ENCODE data around the gene PODXL2.

The PODXL2 gene

DNA sequence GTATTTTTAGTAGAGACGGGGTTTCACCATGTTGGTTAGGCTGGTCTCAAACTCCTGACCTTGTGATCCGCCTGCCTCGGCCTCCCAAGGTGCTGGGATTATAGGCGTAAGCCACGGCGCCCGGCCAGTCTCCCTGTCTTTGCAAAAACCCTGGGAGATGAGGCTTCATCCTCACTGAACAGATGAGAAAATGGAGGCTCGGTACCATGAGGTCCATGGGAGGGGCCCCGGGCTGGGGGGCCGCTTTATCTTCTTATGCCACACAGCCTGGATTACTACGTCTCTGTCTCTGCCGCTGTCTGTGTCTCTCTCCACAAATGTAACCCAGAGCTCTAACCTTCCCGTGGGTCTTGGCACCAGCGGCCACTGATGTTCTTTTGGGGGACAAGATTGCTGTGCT lies 82.9 kb downstream of the PODXL2 start:
- no peak for DNase-seq

DNA sequence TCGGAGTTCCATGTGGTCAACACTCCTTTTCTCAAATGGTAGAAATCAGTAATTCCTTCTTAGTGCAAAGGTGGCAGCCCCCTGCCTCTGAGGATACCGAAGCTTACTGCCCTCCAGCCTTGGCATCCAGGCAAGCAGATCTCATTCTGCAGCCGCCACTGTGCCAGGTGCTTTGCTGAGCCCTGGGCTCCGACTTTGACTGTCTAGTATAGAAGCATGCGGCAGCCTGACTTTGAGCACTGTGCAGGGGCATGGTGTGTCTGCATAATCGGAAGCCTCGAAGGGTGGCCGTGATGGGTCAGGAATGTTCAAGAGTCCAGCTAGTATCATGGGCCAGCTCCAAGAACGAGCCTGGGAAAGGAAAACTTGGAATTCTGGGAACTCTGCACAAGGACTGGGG lies 83.5 kb downstream of the PODXL2 start:
- no peak for DNase-seq

DNA sequence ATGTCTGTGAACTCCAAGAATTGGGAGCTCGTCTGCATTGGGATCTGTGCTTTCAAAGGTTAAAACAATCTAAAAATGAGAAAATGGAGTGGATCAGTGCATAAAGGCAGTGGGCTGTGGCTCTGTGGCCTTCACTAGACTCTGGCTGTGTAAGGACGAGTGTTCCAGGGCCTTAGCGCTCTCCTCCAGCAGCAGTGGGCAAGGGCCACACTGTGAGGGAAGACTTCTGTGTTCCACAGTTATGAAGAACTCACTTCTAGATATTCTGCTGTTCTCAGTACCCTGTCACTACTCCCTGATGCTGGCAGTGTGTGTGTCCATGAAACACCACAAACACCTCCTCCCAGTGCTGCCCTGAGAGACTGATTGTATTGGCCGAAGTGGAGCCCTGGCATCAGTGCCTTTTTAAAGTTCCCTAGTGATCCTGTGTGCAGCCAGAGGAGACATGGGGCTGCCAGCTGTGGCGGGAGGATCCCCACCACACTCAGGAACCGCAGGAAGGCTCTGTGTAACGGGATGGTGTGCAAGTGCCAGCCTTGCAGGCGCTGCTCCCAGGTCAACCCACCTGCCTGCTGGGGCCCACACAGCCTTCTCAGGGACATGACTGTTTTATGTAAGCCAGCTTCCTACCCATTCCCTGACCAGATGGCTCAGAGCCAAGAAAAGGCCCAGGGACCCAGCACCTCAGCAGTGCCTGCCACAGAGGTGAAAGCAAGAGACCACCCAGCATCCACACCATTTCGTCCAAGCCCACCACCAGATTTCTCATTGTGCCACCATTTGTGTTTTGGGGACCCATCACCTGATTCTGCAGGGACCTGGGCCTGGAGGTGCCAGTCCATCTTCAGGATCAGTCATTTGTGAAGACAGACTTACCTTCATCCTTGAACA lies 84.1 kb downstream of the PODXL2 start:
- no peak for DNase-seq

DNA sequence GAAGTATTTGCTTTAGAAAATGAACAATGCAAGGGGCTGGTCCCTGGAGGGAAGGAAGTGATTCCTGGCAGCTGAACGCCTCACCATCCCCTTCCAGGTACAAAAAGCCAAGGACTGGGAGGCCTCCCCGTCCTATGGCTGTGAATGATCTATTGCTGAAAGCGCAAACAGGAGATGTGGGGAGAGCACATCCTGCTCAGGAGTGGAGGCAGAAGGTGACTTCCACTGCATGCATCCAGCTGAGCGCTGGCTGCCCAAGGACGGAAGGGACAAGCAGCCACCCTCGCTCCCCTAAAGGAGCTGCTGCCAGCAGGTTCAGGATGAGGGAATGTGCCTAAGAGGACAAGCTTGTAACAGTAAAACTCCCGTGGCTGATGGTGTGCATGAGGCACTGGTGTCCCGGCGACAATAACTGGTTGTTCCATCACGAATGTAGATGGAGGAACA lies 85.2 kb downstream of the PODXL2 start:
- DNase-seq, result no peak

GRCh38 chr3:127714866-127715265 lies 85.9 kb downstream of the PODXL2 start:
- no peak for DNase-seq

GRCh38 chr3:127715532-127715931 lies 86.5 kb downstream of the PODXL2 start:
- no peak for DNase-seq

- DNase-seq, result no peak
Observed at GRCh38 chr3:127716384-127716783, 87.4 kb downstream of the PODXL2 start.

- DNase-seq, result no peak
Observed at GRCh38 chr3:127717357-127718244, 88.6 kb downstream of the PODXL2 start.

- no peak for DNase-seq
Observed at GRCh38 chr3:127718245-127718915, 89.4 kb downstream of the PODXL2 start.

- no peak for DNase-seq
Observed at GRCh38 chr3:127718916-127719290, 89.9 kb downstream of the PODXL2 start.

GRCh38 chr3:127719369-127719768 lies 90.4 kb downstream of the PODXL2 start:
- no peak for DNase-seq

DNA sequence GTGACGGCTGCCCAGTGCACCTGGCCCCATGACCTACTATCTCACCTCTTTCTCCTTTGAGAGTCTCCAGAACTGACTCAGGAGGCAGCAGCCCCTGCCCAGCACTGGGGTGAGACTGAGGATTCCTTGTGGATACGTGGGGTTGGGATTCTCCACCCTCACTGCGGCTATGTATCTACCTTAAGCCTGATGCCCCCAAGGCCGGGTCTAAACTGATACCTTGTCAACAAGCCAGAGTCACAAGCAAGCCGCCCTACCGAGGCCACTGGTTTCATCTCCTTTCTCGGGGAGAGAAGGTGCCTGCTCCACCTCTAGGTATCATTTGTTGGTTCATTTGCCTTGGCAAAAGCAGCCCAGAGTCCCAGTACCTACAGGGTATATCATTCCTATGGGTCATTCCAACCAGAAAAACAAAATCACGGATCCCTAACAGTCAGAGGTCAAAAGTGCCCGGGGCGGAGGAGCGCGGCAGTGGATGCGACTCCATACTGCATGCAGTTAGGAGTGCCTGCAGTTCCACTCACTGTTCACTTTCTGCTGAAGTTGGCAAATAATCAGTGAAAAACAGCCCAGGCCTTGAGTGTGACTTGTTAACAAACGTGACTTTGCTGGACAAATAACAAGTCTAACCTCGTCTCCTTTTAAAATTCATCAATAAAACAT lies 91.3 kb downstream of the PODXL2 start:
- DNase-seq, result no peak

GRCh38 chr3:127720985-127721935 lies 92.3 kb downstream of the PODXL2 start:
- no peak for DNase-seq

GRCh38 chr3:127722091-127722784 lies 93.3 kb downstream of the PODXL2 start:
- DNase-seq, result no peak

Measured in activated gamma-delta T cell (primary cell).